Measurements from ENCODE around the gene ADGRL2.

DNA sequence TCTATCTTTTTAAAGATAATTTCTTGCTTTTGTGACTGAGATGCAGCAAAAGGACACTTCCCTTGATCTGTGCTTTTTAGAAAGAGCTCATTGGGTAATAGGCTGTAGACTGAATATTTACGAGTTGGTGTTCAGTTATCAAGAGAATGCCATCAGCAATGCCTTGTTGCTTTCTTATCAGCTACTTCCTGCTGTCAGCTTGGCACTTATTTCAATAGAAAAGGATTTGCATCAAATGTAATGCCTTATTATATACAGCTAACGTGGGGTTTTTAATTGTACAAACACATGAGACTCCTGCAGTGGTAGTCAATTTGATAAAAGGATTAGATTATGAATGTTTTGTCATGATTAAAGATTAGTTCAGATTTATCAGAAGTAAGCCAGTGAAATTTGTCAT lies 122.2 kb downstream of the ADGRL2 start:
- TF ChIP-seq, protein P1, sequence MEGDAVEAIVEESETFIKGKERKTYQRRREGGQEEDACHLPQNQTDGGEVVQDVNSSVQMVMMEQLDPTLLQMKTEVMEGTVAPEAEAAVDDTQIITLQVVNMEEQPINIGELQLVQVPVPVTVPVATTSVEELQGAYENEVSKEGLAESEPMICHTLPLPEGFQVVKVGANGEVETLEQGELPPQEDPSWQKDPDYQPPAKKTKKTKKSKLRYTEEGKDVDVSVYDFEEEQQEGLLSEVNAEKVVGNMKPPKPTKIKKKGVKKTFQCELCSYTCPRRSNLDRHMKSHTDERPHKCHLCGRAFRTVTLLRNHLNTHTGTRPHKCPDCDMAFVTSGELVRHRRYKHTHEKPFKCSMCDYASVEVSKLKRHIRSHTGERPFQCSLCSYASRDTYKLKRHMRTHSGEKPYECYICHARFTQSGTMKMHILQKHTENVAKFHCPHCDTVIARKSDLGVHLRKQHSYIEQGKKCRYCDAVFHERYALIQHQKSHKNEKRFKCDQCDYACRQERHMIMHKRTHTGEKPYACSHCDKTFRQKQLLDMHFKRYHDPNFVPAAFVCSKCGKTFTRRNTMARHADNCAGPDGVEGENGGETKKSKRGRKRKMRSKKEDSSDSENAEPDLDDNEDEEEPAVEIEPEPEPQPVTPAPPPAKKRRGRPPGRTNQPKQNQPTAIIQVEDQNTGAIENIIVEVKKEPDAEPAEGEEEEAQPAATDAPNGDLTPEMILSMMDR (IDR thresholded peaks at IDR 0.05) = no peak
- no peak for TF ChIP-seq POLR2AphosphoS5 (IDR thresholded peaks at IDR 0.05)
